Measurements from ENCODE around the gene AAK1.

GRCh38 chr2:69677914-69678313 lies 34.4 kb upstream of the AAK1 start:
- TF ChIP-seq CTCF (IDR thresholded peaks at IDR 0.05; ENCODE audit: low read depth, low read length, poor library complexity, severe bottlenecking) (no peak), EZH2phosphoT487 (IDR thresholded peaks at IDR 0.05; ENCODE audit: borderline replicate concordance, low read length) (no peak)

Data from DOHH2 (cell line).